ENCODE data around the gene WNK4.

- TF ChIP-seq CTCF (IDR thresholded peaks at IDR 0.05 in 8 of 11, conservative IDR thresholded peaks at IDR 0.05 in 3 of 11): peak in 1 of 11 experiments; percentile 12
- TF ChIP-seq POLR2A (IDR thresholded peaks at IDR 0.05): peak in 1 of 3 donors; percentile 53
- peak; percentile 85 to 96 (median 88) for TF ChIP-seq POLR2AphosphoS5 (IDR thresholded peaks at IDR 0.05)
These were observed 6.9 kb upstream of the WNK4 start, which contains the start of gene VPS25 for GRCh38 chr17:42773290-42774035.

Data from spleen (tissue), 7 donors.